CD4-positive, alpha-beta T cell (primary cell): ENCODE measurements around the gene SPPL2A. TPM values are rescaled to one million over a fixed set of nuclear protein-coding genes. Genes with fewer than 3 reads are reported as not detected.

Experiments used
- ATAC-seq: fragments of 200-7000 bp; cut with Tn5 transposase; one replicate; pipeline ENCODE4 v1.10.0; 2022; ENCODE audit warnings: mild to moderate bottlenecking; ENCODE audit not compliant: poor library complexity
- CTCF ChIA-PET: fragments of 350-600 bp; sonication (Branson Sonifier 250); formaldehyde crosslinking; loops from one replicate; lab custom pipeline; 2021; ENCODE audit warnings: antibody characterized with exemption, inconsistent platforms; lab: Charles Lee
- POLR2A ChIA-PET: fragments of 350-600 bp; sonication (Branson Sonifier 250); formaldehyde crosslinking; loops from one replicate; lab custom pipeline; 2021; ENCODE audit warnings: antibody characterized with exemption, inconsistent platforms; lab: Charles Lee
- DNase-seq, 14 experiments: peaks; one replicate each; pipeline ENCODE4 v3.0.0-alpha.2; 2013 to 2020; ENCODE audit warnings: mixed read lengths in 2 of 14
- H3K27ac ChIP-seq, 2 donors: one replicate each; pipeline versions ENCODE4 v1.5.1 to v1.7.0; 2013; ENCODE audit warnings: low read length in 2 of 2, low read depth in 1 of 2, mild to moderate bottlenecking in 1 of 2
- H3K27me3 ChIP-seq, 2 experiments: 1 replicate in 1 of 2; 2 replicates in 1 of 2; pipeline versions ENCODE4 v1.6.1 to v1.7.0; 2013; ENCODE audit warnings: low read length in 2 of 2, control low read depth in 1 of 2, mild to moderate bottlenecking in 1 of 2, moderate library complexity in 1 of 2; ENCODE audit not compliant: insufficient read depth in 2 of 2, control insufficient read depth in 1 of 2
- H3K36me3 ChIP-seq: one replicate; pipeline ENCODE4 v1.6.1; 2013; ENCODE audit warnings: low read length, control low read depth; ENCODE audit not compliant: insufficient read depth
- H3K4me1 ChIP-seq: one replicate; pipeline ENCODE4 v1.6.1; 2013; ENCODE audit warnings: low read length, control low read depth; ENCODE audit not compliant: insufficient read depth
- H3K4me3 ChIP-seq: one replicate; pipeline ENCODE4 v1.5.1; 2013; ENCODE audit warnings: mild to moderate bottlenecking, low read length, moderate library complexity
- H3K9me3 ChIP-seq, 2 experiments: 1 replicate in 1 of 2; 2 replicates in 1 of 2; pipeline versions ENCODE4 v1.6.1 to v1.7.0; 2013; ENCODE audit warnings: low read length in 2 of 2, mild to moderate bottlenecking in 2 of 2, control low read depth in 1 of 2, moderate library complexity in 1 of 2; ENCODE audit not compliant: control insufficient read depth in 1 of 2, insufficient read depth in 1 of 2
- H3K27ac Mint-ChIP-seq: one replicate; pipeline ENCODE4 v1.8.0; 2020; ENCODE audit warnings: mixed read lengths
- H3K27me3 Mint-ChIP-seq: one replicate; pipeline ENCODE4 v1.8.0; 2021; ENCODE audit warnings: mixed read lengths
- H3K36me3 Mint-ChIP-seq: one replicate; pipeline ENCODE4 v1.8.0; 2021; ENCODE audit warnings: low read depth, mixed read lengths
- H3K4me1 Mint-ChIP-seq: one replicate; pipeline ENCODE4 v1.8.0; 2021; ENCODE audit warnings: low read depth, mixed read lengths
- H3K4me3 Mint-ChIP-seq: one replicate; pipeline ENCODE4 v1.8.0; 2020; ENCODE audit warnings: mild to moderate bottlenecking, mixed read lengths
- H3K9me3 Mint-ChIP-seq: one replicate; pipeline ENCODE4 v1.8.0; 2020; ENCODE audit warnings: mixed read lengths
- intact Hi-C, 2 experiments: fragments of 100-400 bp; cut with DNase I in 1 of 2; cut with micrococcal nuclease in 1 of 2; formaldehyde crosslinking; loops; one replicate each; pipeline versions ENCODE4 v1.15.1 to v1.9.0; 2023 to 2025; cut with DNase I, micrococcal nuclease
- total RNA-seq, 174 experiments: library from RNA in 2 of 174; stranded (reverse) in 2 of 174; gene quantifications; one replicate each; pipeline ENCODE4 v1.2.3 and lab custom pipeline; 2021 to 2026
- TF ChIP-seq, protein P1 (sequence below): fragments of 200-600 bp; IDR thresholded peaks from one replicate; pipeline ENCODE4 v1.8.0; 2022; ENCODE audit warnings: antibody characterized with exemption, mild to moderate bottlenecking

SPPL2A gene
- total RNA-seq, 2 experiments from 2014 or later = 26.6 to 30.7 TPM

DNA sequence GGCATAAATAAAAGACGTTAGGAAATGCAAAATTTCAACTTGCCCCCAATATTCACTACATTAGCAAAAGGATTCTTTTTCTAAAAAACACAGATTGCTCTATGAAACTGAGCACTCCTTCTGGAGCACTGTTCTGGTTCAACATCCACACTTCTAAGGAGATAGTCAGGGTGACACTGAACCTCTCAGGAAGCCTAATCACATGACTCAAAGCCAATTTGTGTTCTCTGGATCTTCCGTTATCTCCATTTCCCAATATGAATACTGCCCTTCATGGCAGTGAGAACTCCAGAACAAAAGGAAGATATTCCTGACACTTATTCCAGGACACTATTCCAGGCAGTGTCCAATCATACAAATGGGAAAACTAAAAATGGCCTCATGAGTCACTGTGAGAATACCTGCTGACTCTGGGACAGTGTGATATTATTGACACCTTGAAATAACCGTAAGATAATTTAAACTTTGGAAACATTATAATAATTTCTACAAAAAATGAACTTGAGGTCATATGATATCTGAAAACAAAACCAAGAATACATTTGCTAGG, 57.6 kb downstream of the SPPL2A start:
- Mint-ChIP-seq H3K4me1 (no peaks in the 10 kb centered on the region), H3K36me3 (peaks cover 27% of the 10 kb centered on the region), H3K9me3 (no peaks in the 10 kb centered on the region), H3K27me3 (no peaks in the 10 kb centered on the region), H3K27ac (no peak overlapping the region), H3K4me3 (no peak overlapping the region)
- CTCF ChIA-PET = no interaction called here
- Histone ChIP-seq H3K36me3 (peaks cover 10% of the 10 kb centered on the region), H3K4me3 (no peak overlapping the region), H3K4me1 (no peaks in the 10 kb centered on the region), H3K27me3 (no peaks in the 10 kb centered on the region), H3K9me3 (no peaks in the 10 kb centered on the region), H3K27ac (no peak overlapping the region)
- POLR2A ChIA-PET = no interaction called here
- no peak for DNase-seq
- intact Hi-C loops = no loop called here
- TF ChIP-seq, protein P1, sequence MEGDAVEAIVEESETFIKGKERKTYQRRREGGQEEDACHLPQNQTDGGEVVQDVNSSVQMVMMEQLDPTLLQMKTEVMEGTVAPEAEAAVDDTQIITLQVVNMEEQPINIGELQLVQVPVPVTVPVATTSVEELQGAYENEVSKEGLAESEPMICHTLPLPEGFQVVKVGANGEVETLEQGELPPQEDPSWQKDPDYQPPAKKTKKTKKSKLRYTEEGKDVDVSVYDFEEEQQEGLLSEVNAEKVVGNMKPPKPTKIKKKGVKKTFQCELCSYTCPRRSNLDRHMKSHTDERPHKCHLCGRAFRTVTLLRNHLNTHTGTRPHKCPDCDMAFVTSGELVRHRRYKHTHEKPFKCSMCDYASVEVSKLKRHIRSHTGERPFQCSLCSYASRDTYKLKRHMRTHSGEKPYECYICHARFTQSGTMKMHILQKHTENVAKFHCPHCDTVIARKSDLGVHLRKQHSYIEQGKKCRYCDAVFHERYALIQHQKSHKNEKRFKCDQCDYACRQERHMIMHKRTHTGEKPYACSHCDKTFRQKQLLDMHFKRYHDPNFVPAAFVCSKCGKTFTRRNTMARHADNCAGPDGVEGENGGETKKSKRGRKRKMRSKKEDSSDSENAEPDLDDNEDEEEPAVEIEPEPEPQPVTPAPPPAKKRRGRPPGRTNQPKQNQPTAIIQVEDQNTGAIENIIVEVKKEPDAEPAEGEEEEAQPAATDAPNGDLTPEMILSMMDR = no peak
- ATAC-seq = no peak

DNA sequence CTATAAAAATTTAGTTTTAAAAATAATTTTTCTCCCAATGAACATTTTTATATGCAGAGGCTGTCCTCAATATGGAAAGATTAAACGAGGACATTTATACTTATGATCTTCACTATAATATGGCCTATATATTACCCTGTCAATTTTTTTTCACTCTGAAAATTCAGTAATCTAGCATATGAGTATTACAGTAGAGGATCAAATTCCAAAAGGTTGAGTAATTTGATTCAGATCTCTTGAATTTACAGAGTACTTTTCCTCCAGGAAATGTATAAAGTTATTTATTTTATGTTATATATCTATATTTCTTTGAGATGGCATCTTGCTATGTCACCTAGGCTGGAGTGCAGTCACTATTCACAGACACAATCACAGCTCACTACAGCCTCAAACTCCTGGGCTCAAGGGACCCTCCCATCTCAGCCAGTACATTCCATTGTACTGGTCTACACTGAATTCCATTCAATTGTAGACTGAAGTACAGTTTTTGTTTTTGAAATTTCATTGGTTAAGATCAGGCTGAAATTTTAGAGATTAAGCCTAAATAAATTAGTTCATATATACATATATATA, 62.7 kb downstream of the SPPL2A start:
- H3K27me3 ChIP-seq = no peaks in the 10 kb centered on the region
- H3K36me3 Mint-ChIP-seq = peaks cover 17% of the 10 kb centered on the region
- H3K4me1 Mint-ChIP-seq = no peaks in the 10 kb centered on the region
- intact Hi-C loops = no loop called here
- H3K9me3 ChIP-seq = no peaks in the 10 kb centered on the region
- peaks cover 7% of the 10 kb centered on the region for H3K36me3 ChIP-seq
- H3K27ac Mint-ChIP-seq = no peak overlapping the region
- ATAC-seq (no peak), DNase-seq (no peak)
- H3K27ac ChIP-seq = no peak overlapping the region
- H3K4me1 ChIP-seq = no peaks in the 10 kb centered on the region
- ChIA-PET CTCF (no interaction called here), POLR2A (no interaction called here)
- H3K4me3 ChIP-seq = no peak overlapping the region
- no peak overlapping the region for H3K4me3 Mint-ChIP-seq
- TF ChIP-seq, protein P1 = no peak
- H3K27me3 Mint-ChIP-seq = no peaks in the 10 kb centered on the region
- H3K9me3 Mint-ChIP-seq = no peaks in the 10 kb centered on the region

DNA sequence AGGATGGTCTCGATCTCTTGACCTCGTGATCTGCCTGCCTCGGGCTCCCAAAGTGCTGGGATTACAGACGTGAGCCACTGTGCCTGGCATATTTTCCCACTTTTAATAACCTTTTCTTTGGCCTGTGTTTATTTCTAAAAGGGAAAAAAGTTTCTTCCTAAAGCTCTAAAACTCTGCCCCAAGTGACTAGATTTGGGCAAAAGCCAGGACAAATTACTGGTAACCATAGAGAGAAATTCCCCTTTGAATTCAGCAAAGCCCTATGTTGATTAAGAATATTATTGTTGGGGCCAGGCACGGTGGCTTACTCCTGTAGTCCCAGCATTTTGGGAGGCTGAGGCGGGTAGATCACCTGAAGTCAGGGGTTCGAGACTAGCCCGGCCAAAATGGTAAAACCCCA, 67.4 kb downstream of the SPPL2A start:
- Histone ChIP-seq H3K9me3 (no peaks in the 10 kb centered on the region), H3K36me3 (no peaks in the 10 kb centered on the region), H3K4me1 (peaks cover 3% of the 10 kb centered on the region), H3K4me3 (no peak overlapping the region), H3K27ac (no peak overlapping the region), H3K27me3 (no peaks in the 10 kb centered on the region)
- Mint-ChIP-seq H3K36me3 (no peaks in the 10 kb centered on the region), H3K4me1 (no peaks in the 10 kb centered on the region), H3K9me3 (no peaks in the 10 kb centered on the region), H3K27me3 (no peaks in the 10 kb centered on the region), H3K4me3 (no peak overlapping the region), H3K27ac (no peak overlapping the region)
- no peak for ATAC-seq
- ChIA-PET CTCF (interaction anchor here (1.0 kb wide), 2 partner anchors 16 to 39 kb away, joined by 3 read pairs; no protein-coding TSS in a partner anchor), POLR2A (no interaction called here)
- intact Hi-C loops = no loop called here
- no peak for DNase-seq
- TF ChIP-seq, protein P1 = no peak
